ENCODE measurements around the gene RAB3A.

DNA sequence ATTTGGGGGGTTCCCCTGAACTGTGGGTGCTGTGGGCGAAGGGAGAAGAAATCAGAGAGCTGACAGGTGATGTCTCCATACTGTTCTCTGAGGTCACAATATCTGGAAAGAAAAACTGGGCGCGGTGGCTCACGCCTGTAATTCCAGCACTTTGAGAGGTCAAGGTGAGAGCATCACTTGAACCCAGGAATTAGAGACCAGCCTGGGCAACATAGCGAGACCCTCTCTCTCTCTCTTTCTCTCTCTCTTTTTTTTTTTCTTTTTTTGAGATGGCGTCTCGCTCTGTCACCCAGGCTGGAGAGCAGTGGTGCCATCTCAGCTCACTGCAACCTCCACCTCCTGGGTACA, 48.5 kb upstream of the RAB3A start:
- TF ChIP-seq TCF7L2 (IDR thresholded peaks at IDR 0.05; ENCODE audit: low read depth, low read length) (no peak), POLR2AphosphoS5 (IDR thresholded peaks at IDR 0.05; ENCODE audit: low read depth, low read length) (no peak)

Measured in Panc1 (cell line).